OCI-LY3 (cell line): ENCODE results near the gene CMPK2.

Source experiments
- H2AFZ ChIP-seq: fragments of 200-600, 300-600 bp; shearing (Covaris generic); 2 replicates; pipeline ENCODE4 v1.6.0; 2014; ENCODE audit warnings: antibody characterized with exemption, low read depth, low read length
- H3K27ac ChIP-seq: fragments of 200-600, 300-600 bp; sonication (generic); 2 replicates; pipeline ENCODE4 v1.5.1; 2014; ENCODE audit warnings: mild to moderate bottlenecking, low read length, moderate library complexity, mixed read lengths
- H3K27me3 ChIP-seq: fragments of 200-600, 300-600 bp; sonication (generic); 2 replicates; pipeline ENCODE4 v1.6.1; 2014; ENCODE audit warnings: low read depth, low read length, mixed read lengths
- H3K36me3 ChIP-seq: fragments of 200-600, 300-600 bp; sonication (generic); replicated peaks from 2 replicates; pipeline ENCODE3; 2014; ENCODE audit warnings: low read depth, low read length, mixed read lengths
- H3K4me1 ChIP-seq: fragments of 300-600, 200-600 bp; sonication (generic); 2 replicates; pipeline ENCODE4 v1.6.1; 2014; ENCODE audit warnings: low read length, mixed read lengths
- H3K4me2 ChIP-seq: fragments of 200-600, 300-600 bp; sonication (generic); 2 replicates; pipeline ENCODE4 v1.6.1; 2014; ENCODE audit warnings: low read length, mixed read lengths
- H3K4me3 ChIP-seq: fragments of 300-600, 200-600 bp; sonication (generic); 2 replicates; pipeline ENCODE4 v1.5.1; 2014; ENCODE audit warnings: antibody characterized with exemption, mild to moderate bottlenecking, low read length, moderate library complexity
- H3K79me2 ChIP-seq: fragments of 300-600, 200-600 bp; shearing (Covaris generic); 2 replicates; pipeline ENCODE4 v1.6.1; 2014; ENCODE audit warnings: mild to moderate bottlenecking, low read length, mixed read lengths
- H3K9ac ChIP-seq: fragments of 300-600, 200-600 bp; shearing (Covaris generic); 2 replicates; pipeline ENCODE4 v1.6.0; 2014; ENCODE audit warnings: mild to moderate bottlenecking, low read length, moderate library complexity
- H3K9me3 ChIP-seq: fragments of 200-600, 300-600 bp; shearing (Covaris generic); 2 replicates; pipeline ENCODE4 v1.6.1; 2014; ENCODE audit warnings: low read length, mixed read lengths; ENCODE audit not compliant: insufficient read depth
- H4K20me1 ChIP-seq: fragments of 200-600, 300-600 bp; sonication (generic); 2 replicates; pipeline ENCODE4 v1.6.1; 2016; ENCODE audit warnings: low read length, mixed read lengths; ENCODE audit not compliant: insufficient read depth
- EZH2phosphoT487 ChIP-seq: fragments of 200-600 bp; shearing (Covaris generic); IDR thresholded peaks from 2 replicates; pipeline ENCODE4 v1.6.1; 2018; ENCODE audit warnings: antibody characterized with exemption, mixed run types, low read depth
- TF ChIP-seq, protein P1 (sequence below): fragments of 200-600, 300-600 bp; sonication (generic); IDR thresholded peaks from 2 replicates; pipeline ENCODE4 v1.5.1; 2014; ENCODE audit warnings: antibody characterized with exemption, low read length, low read depth

The CMPK2 gene

DNA sequence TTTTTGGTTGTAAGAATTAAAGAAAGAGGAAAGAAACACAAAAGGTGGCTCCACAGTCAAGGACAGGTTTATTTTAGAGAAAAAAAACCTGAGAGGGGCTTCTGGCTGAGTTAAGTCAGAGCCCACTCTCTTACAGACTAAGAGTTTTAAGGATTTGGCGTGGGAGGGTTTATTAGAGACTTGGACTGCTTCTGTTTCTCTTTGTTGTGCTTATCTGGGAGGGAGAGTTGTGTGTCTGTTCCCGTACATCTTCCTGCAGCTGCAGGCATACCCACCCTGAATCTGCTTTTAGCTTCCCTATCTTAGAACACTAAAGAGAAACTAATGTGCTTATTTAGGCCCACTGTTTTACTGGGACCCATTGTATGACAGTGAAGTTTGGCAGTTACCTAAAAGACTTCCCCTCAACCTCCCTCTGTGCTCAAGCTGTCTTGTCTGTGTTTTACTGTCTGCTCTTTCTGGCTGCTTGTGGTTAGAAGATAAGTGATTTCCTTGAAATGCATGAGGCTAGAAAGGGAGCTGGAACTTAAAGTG, 14.6 kb upstream of the CMPK2 start:
- peaks cover 22% of the 10 kb centered on the region for H3K4me1 ChIP-seq
- H2AFZ ChIP-seq, result no peak overlapping the region
- H3K4me2 ChIP-seq, result no peak overlapping the region
- no peak overlapping the region for H3K4me3 ChIP-seq
- no peak overlapping the region for H3K27ac ChIP-seq
- H3K9ac ChIP-seq, result no peak overlapping the region
- no peaks in the 10 kb centered on the region for H3K79me2 ChIP-seq
- no peaks in the 10 kb centered on the region for H3K36me3 ChIP-seq
- H4K20me1 ChIP-seq, result no peaks in the 10 kb centered on the region
- H3K27me3 ChIP-seq, result peaks cover 5% of the 10 kb centered on the region; the same call in 1 of the 2 replicates
- H3K9me3 ChIP-seq, result no peaks in the 10 kb centered on the region
- TF ChIP-seq, protein P1, sequence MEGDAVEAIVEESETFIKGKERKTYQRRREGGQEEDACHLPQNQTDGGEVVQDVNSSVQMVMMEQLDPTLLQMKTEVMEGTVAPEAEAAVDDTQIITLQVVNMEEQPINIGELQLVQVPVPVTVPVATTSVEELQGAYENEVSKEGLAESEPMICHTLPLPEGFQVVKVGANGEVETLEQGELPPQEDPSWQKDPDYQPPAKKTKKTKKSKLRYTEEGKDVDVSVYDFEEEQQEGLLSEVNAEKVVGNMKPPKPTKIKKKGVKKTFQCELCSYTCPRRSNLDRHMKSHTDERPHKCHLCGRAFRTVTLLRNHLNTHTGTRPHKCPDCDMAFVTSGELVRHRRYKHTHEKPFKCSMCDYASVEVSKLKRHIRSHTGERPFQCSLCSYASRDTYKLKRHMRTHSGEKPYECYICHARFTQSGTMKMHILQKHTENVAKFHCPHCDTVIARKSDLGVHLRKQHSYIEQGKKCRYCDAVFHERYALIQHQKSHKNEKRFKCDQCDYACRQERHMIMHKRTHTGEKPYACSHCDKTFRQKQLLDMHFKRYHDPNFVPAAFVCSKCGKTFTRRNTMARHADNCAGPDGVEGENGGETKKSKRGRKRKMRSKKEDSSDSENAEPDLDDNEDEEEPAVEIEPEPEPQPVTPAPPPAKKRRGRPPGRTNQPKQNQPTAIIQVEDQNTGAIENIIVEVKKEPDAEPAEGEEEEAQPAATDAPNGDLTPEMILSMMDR, result no peak

DNA sequence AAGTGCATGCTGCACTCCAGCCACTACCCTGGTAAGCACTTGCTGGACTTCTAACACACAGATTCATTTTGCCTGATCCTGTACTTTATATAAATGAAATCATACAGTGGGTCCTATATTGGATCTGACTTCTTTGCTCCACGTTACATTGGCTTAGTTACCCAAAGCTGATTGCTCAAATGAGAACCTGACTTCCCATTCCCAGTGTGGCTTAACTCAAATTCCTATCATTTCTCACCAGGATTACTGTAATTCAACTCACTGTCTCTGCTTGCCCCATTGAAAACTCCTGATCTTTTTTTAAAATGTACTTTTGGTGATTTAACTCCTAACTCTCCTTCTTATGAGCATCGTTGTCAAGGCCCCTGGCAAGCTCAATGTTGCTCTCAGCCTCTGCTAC, 13.3 kb upstream of the CMPK2 start:
- Histone ChIP-seq H3K4me1 (peaks cover 22% of the 10 kb centered on the region), H3K36me3 (no peaks in the 10 kb centered on the region), H3K27ac (no peak overlapping the region), H3K4me2 (no peak overlapping the region), H3K79me2 (no peaks in the 10 kb centered on the region), H3K9ac (no peak overlapping the region), H2AFZ (no peak overlapping the region), H3K27me3 (peaks cover 5% of the 10 kb centered on the region; the same call in 1 of the 2 replicates), H3K9me3 (no peaks in the 10 kb centered on the region; the same call in none of the 2 replicates), H3K4me3 (no peak overlapping the region), H4K20me1 (no peaks in the 10 kb centered on the region)
- TF ChIP-seq, protein P1, result no peak
- no peak for TF ChIP-seq EZH2phosphoT487

DNA sequence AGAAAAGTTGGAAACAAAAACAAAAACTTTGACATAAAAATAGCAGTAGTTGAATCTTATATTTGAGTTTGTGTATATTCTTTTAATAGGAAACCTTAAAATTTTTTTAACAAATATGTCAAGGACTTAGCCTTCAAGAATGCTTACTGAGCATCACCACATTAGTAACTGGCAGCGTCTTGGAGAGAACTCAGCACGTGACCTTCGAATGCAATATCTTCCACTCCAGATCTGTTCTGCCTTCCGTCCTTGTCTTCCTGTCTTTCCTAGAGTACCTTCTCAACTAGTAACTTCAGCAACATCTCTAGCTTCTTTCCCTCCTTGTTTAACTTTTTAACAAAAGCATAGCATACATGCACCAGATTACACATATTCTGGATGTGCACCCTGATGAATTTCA, 12.8 kb upstream of the CMPK2 start:
- Histone ChIP-seq H2AFZ (no peak overlapping the region), H3K27ac (no peak overlapping the region), H3K4me3 (no peak overlapping the region), H3K4me2 (no peak overlapping the region), H3K79me2 (no peaks in the 10 kb centered on the region), H4K20me1 (no peaks in the 10 kb centered on the region), H3K36me3 (no peaks in the 10 kb centered on the region), H3K9ac (no peak overlapping the region), H3K4me1 (peaks cover 22% of the 10 kb centered on the region), H3K27me3 (peaks cover 5% of the 10 kb centered on the region; the same call in 1 of the 2 replicates), H3K9me3 (no peaks in the 10 kb centered on the region; the same call in none of the 2 replicates)
- TF ChIP-seq EZH2phosphoT487, result no peak
- TF ChIP-seq, protein P1, result no peak

DNA sequence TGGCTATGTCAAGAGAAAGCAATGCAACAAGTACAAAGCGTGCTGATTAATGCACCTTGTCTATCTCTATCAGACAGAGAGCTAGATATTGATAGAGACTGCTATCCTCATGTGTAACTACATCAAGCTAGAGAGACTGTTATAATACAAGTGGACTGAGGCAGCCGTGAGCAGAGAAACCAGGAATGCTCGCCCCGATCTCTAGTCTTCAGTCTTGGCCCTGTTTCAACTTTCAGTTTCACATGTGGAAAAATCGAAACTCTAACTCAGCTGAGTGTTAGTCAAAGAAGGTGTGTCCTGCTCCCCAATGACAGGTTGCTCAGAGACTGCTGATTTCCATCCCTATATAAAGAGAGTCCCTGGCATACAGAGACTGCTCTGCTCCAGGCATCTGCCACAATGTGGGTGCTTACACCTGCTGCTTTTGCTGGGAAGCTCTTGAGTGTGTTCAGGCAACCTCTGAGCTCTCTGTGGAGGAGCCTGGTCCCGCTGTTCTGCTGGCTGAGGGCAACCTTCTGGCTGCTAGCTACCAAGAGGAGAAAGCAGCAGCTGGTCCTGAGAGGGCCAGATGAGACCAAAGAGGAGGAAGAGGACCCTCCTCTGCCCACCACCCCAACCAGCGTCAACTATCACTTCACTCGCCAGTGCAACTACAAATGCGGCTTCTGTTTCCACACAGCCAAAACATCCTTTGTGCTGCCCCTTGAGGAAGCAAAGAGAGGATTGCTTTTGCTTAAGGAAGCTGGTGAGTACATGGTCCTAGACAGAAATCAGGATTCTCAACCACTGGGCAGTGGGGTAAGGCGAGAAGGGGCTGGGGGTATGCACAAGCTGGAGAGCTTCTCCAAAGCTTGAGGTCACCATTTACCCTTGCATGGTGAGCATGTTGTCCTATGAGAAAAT, 11.9 kb upstream of the CMPK2 start, which contains the start of gene RSAD2:
Gene RSAD2, plus strand, starts transcription at position 376 of the 903 bp plus-strand sequence. Its CDS starts 24 bp downstream, at position 400.
- Histone ChIP-seq H3K4me2 (peak within 1 kb of the TSS; percentile 53), H3K27ac (no peak within 1 kb of the TSS), H3K4me3 (peak within 1 kb of the TSS; percentile 29), H3K4me1 (peaks cover 25% of the 10 kb centered on the region), H3K36me3 (no peaks in the 10 kb centered on the region), H3K27me3 (peaks cover 5% of the 10 kb centered on the region; the same call in 1 of the 2 replicates), H3K9me3 (peaks cover 3% of the 10 kb centered on the region), H3K9ac (no peak within 1 kb of the TSS), H4K20me1 (no peaks in the 10 kb centered on the region), H3K79me2 (no peaks in the 10 kb centered on the region), H2AFZ (no peak within 1 kb of the TSS)
- TF ChIP-seq, protein P1, result no peak
- no peak for TF ChIP-seq EZH2phosphoT487
